Measurements from ENCODE around the gene ARHGAP8. TPM values are rescaled to one million over a fixed set of nuclear protein-coding genes. Genes with fewer than 3 reads are reported as not detected.

The ARHGAP8 gene
- polyA plus RNA-seq, 2 of the 4 experiments (the other 2 are of a cell fraction): 1.2 to 3.8 TPM

- DNase-seq (ENCODE audit: low read depth in 1 of 2, low spot score in 1 of 2) (no peak), ATAC-seq (no peak), FAIRE-seq (no peak)
- ChIA-PET CTCF (no interaction called here), POLR2A (no interaction called here)
- Histone ChIP-seq H3K4me3 (no peak overlapping the region), H3K4me2 (no peak overlapping the region), H3K9me3 (no peaks in the 10 kb centered on the region), H3K27ac (no peak overlapping the region), H3K4me1 (no peaks in the 10 kb centered on the region)
- TF ChIP-seq REST (IDR thresholded peaks at IDR 0.05) (no peak), ATOH8 (CRISPR knock-in tag; IDR thresholded peaks at IDR 0.05; ENCODE audit: low read depth) (no peak), EHF (CRISPR knock-in tag; IDR thresholded peaks at IDR 0.05) (no peak)
- WGBS (ENCODE audit: missing lambda C conversion rate): 97% methylated on average over 4 of the region's 4 CpGs
Measured at GRCh38 chr22:44876921-44877320, 124.5 kb downstream of the ARHGAP8 start.

- ChIA-PET POLR2A (no interaction called here), CTCF (interaction anchor here (2.1 kb wide), 1 partner anchor 58 kb away, joined by 5 read pairs; no protein-coding TSS in a partner anchor)
- WGBS (ENCODE audit: missing lambda C conversion rate): 63% methylated on average over 9 of the region's 14 CpGs
- Histone ChIP-seq H3K4me2 (no peak overlapping the region), H3K27ac (no peak overlapping the region), H3K4me3 (no peak overlapping the region), H3K9me3 (no peaks in the 10 kb centered on the region), H3K4me1 (no peaks in the 10 kb centered on the region)
- TF ChIP-seq KDM5A (IDR thresholded peaks at IDR 0.05): no peak
- TF ChIP-seq JUNB (IDR thresholded peaks at IDR 0.05): no peak
- TF ChIP-seq REST (IDR thresholded peaks at IDR 0.05): no peak
- no peak for TF ChIP-seq E2F6 (IDR thresholded peaks at IDR 0.05; ENCODE audit: borderline replicate concordance, low read depth)
- TF ChIP-seq CTCF (IDR thresholded peaks at IDR 0.05): no peak
- no peak for TF ChIP-seq HDAC2 (IDR thresholded peaks at IDR 0.05)
- no peak for TF ChIP-seq NPAS2 (CRISPR knock-in tag; IDR thresholded peaks at IDR 0.05; ENCODE audit: borderline replicate concordance)
- no peak for TF ChIP-seq RNF2 (IDR thresholded peaks at IDR 0.05; ENCODE audit: borderline replicate concordance, low read depth)
- TF ChIP-seq MAZ (IDR thresholded peaks at IDR 0.05; ENCODE audit: borderline replicate concordance, low read depth, low read length): no peak
- no peak for TF ChIP-seq FOSB (CRISPR knock-in tag; IDR thresholded peaks at IDR 0.05)
- TF ChIP-seq BHLHE40 (IDR thresholded peaks at IDR 0.05; ENCODE audit: low read depth, low read length): no peak
- no peak for TF ChIP-seq PHF8 (IDR thresholded peaks at IDR 0.05; ENCODE audit: borderline replicate concordance, low read depth)
- 0 out of 6 replicates have a peak, but pooled peaks of 1 of the 2 experiments have one; percentile 25 for ATAC-seq
- no peak for DNase-seq (ENCODE audit: low read depth in 1 of 2, low spot score in 1 of 2)
- no peak for FAIRE-seq
Measured at GRCh38 chr22:44878483-44879300, 126.3 kb downstream of the ARHGAP8 start.

All from A549 (cell line).